GM19468 (cell line): ENCODE measurements around the gene SSTR5.
"Not testable (repeated sequence)": the region's sequence is repeated elsewhere in the genome, so short reads cannot be mapped to it uniquely, and the experiment has no call there.

ENCODE experiments used
- ATAC-seq: cut with Tn5 transposase; IDR thresholded peaks from one replicate; pipeline ENCODE4 v1.9.1; 2021; ENCODE audit warnings: mild to moderate bottlenecking, moderate library complexity, moderate number of reproducible peaks; ENCODE audit not compliant: unreplicated experiment; ENCODE audit errors: extremely low read depth

SSTR5 gene

GRCh38 chr16:1089439-1089821 is 16.9 kb downstream of the SSTR5 start:
- ATAC-seq: no peak

GRCh38 chr16:1089822-1090619 is 17.5 kb downstream of the SSTR5 start:
- ATAC-seq: no peak

GRCh38 chr16:1090620-1091587 is 18.4 kb downstream of the SSTR5 start:
- no peak for ATAC-seq

- ATAC-seq: no peak
Observed at GRCh38 chr16:1091992-1092552, 19.5 kb downstream of the SSTR5 start.

DNA sequence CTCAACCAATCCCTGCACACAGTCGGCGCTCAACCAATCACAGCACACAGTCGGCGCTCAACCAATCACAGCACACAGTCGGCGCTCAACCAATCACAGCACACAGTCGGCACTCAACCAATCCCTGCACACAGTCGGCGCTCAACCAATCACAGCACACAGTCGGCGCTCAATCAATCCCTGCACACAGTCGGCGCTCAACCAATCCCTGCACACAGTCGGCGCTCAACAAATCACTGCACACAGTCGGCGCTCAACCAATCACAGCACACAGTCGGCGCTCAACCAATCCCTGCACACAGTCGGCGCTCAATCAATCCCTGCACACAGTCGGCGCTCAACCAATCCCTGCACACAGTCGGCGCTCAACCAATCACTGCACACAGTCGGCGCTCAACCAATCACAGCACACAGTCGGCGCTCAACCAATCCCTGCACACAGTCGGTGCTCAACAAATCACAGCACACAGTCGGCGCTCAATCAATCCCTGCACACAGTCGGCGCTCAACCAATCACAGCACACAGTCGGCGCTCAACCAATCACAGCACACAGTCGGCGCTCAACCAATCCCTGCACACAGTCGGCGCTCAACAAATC is 20.2 kb downstream of the SSTR5 start:
- ATAC-seq: not testable (repeated sequence)

GRCh38 chr16:1093284-1094123 is 21.0 kb downstream of the SSTR5 start:
- no peak for ATAC-seq

DNA sequence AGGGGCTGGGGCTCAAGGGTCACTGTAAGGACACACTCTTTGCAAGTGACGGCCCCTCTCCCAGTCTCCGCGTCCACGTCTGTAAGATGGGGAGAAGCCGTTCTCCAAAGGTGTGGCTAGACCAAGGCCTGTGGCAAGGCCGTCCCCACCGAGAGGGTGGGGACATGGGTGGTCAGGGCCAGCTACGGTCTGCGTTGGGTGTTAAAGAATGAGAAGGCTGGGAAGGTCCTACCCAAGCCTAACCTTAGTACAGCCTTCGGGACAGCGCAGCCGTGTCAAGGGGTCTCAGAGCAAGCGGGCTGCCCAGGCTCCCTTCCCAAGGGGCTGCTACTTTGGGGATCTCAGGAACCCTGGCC is 21.6 kb downstream of the SSTR5 start:
- ATAC-seq: no peak

DNA sequence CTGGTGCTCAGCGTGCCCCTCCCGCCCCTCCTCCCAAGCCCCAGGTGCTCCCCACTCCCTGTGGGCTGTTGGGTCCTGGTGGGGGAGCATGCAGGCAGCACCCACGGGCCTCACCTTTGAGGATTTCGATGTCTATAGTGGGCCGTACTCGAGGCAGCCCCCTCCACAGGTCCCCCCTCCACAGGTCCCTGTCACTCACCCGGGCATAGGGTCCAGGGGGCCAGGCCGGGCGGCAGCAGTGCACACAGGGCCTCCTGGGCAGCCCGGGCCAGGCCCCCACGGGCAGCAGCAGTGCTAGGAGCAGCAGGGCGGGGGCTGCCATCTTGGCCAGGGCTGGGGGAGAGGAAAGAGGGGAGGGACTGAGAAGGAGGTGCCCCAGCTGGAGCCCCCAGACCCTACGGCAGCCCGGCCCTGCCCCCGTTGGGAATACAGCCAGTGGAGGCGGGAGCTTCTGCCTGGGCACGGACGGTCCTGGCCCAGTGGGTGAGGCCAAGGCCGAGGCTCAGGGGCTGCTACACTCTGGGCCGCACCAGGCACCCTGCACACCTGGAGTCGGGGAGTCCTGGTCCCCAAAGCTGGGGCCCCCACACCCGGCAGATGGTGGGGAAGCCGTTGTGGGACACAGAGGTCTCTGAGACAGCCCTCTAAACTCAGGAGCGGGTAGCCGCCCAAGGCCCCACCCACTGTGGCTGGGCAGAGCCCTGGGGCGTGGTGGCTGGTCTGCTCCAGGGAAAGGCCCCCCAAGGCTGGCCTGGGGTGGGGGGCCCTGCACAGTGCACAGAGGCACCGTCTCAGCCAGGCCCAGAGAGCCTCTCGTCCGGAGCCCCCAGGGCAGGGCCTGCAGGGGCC is 22.3 kb downstream of the SSTR5 start:
- no peak for ATAC-seq

DNA sequence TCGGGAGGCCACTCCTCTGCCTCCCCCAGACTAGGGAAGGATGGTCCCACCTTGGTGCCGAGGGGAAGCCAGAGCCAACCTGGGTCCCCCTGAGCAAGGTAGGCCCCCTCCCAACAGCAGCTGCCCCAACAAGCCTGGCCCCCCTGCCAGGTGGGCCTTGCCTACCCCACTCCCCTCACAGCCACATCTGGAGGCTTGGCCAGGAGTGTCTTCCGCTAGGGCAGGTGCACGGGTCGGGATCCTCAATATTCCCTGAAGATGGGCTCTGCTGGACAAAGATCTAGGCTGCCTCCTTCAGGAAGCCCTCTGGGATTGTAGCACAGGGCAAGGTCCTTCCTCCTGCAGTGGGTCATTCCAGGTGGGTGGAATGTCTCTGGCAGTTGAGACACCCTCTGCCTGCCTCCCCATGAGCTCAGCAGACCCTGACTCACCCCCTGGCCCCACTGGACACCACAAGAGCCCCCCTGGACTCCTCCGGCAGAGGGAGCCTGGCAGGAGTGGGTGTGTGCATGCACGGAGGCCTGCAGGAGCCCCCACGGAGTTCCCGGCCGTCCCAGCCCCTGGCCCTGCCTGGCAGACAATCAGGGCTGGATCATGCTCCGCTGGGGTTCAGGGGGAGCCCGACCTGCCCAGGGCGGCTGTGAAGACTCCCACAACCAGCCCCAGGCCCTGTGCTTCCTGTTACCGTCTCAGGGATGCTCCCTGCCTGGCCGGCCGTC is 23.1 kb downstream of the SSTR5 start:
- no peak for ATAC-seq

DNA sequence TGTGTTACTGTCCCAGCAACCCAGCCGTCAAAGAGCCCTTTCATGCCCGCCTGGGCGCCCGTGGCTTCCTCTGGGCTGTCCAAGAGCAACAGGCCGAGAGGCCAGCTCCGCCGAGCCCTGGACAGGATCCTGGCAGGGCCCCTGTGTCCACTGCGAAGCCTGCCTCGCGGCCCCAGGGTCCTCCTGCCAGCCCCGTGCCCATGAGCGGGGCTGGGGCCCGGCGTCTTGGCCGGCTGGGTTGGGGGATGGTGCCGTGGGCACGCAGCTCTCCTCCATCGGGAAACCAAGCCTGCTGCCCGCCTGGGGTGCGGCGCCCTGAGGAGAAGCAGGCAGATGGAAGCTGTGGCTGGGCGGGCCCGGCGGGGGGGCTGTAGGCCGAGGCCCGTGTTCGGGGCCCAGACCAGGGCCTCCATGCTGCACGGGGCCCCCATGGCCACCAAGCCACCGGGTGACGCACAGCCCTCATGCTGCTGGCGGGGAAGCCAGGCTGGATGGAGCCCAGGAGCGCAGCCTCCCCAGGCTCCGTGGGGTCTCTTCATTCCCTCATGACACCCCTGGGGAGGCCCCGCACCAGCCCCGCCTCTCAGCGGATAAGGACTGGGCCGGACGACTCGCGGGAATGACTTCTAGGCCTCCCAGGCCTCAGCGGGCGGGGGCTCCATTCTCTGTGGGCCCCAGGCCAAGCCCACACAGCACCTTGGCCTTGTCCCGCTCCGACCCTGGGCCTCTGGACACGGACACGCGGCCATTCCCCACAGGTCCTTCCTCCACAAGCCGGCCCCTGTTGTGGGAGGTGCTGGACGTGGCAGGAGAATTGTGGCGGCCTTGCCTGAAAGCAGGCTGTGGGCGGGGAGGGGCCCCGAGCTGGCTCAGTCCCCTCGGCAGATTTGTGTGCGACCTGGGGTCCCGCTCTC is 23.9 kb downstream of the SSTR5 start, which contains the start of gene C1QTNF8:
C1QTNF8 (minus strand) TSS at position 76 of the 914 bp plus-strand sequence. CDS start 1,322 bp downstream, outside the sequence.
- no peak for ATAC-seq

GRCh38 chr16:1097156-1097555 is 24.6 kb downstream of the SSTR5 start:
- no peak for ATAC-seq

DNA sequence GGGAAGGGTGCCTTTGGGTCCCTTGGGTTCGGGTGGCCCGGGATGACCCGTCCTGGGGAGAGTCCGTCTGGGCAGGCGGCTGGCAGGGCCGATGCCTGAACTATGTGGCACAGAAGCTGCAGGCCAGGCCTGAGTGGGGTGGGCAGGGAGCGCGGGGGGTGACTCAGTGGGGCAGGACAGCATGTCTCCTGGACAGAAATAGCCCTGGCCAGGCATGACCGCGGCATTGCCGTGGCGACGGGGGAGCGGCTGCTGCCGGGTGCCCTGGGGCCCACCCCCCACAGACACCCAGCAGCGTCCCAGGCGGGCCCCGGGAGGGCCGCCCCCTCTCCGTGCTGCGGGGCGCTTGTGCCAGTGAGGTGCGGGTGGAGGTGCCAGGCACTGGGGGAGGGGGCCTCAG is 25.3 kb downstream of the SSTR5 start:
- ATAC-seq: no peak

GRCh38 chr16:1098266-1098991 is 25.9 kb downstream of the SSTR5 start:
- ATAC-seq: no peak

DNA sequence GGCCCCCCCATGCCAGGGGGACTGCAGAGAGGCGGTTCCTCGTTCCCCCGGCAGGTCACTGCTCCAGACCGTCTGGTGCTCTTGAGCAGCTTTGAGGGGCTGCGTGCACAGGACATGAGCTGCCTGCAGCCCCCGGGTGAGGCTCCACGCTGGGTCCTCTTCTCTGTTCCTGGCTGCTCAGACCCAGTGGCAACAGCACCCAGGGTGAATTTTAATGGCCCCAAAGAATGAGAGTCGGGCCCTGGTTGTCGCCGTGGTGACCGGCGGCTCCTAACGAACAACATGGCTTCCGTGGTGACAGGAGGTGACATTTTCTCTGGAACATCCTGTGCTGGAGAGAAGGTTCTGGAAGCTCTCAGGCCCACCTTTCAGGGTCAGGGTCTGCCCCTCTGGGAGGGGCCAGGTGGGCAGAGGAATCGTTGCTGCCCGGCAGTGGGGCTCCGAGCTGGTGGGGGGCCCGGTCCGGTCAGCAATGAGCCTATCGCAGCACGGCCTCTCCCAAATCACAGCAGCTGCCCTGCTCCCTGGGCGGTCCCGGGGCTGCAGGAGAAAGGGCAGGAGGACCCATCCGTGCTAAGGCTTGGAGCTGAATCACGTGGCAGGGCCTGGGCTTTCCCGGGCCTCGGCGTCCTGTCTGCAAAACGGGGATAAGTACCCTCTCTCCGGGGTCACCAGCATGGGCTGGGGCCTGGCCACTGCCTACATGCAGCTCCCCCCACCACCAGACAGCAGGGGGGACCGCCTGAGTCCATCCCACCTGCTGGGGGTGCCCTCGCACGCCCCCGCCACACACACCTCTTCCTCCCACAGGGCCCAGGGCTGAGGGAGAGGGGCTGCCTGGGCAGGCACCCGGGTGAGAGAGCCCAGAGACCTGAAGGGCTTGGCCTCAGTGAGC is 26.9 kb downstream of the SSTR5 start:
- ATAC-seq: no peak

DNA sequence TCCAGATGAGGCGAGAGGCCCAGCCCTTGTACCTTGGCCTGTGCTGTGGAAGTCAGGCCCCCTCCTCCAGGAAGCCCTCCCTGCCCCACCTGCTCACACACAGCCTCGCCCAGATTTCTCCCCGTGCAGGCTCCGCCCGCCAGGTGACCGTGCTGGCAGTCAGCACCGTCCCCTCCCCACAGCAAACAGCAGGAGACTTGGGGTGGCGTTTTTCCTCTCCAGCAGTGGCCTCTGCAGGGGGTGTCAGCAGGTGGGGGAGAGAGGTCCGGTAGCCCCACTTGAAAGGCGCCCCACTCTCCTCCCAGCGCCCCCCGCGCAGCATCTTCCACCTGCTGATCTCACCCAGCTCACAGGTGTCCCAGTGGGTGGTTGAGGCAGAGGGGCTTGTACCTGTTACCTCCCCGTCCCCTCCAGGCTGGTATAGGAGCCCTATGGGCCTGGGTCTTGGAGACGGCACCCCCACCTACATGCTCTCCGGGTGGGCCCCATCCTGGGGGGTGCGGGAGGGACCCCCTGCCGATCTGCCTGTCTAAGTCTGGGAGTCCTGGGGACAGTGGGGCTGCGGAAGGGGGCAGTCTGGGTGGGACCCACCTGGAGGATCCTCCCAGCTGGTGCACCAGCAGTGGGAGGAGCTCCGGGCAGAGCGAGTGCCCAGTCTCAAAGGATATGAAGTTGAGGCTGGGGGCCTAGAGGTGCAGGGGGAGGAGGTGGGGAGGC is 27.7 kb downstream of the SSTR5 start:
- no peak for ATAC-seq
